CD14-positive monocyte (primary cell): ENCODE results near the gene PRR23E. TPM values are rescaled to one million over a fixed set of nuclear protein-coding genes. Genes with fewer than 3 reads are reported as not detected.

Experiments
- DNase-seq, 3 donors: peaks; one replicate each; pipeline ENCODE4 v3.0.0-alpha.2; 2011 to 2022
- H2AFZ ChIP-seq: 2 replicates; pipeline ENCODE4 v1.6.0; 2012; ENCODE audit warnings: mild to moderate bottlenecking, low read depth, low read length, inconsistent platforms; ENCODE audit not compliant: insufficient read depth, poor library complexity, severe bottlenecking
- H3K27ac ChIP-seq, 2 donors: 1 replicate in 1 of 2; 2 replicates in 1 of 2; pipeline ENCODE4 v1.5.1; 2012 to 2013; ENCODE audit warnings: low read length in 2 of 2, control low read depth in 1 of 2, inconsistent platforms in 1 of 2, low read depth in 1 of 2, mild to moderate bottlenecking in 1 of 2
- H3K27me3 ChIP-seq, 2 donors: one replicate each; pipeline versions ENCODE4 v1.6.0 to v1.6.1; 2011 to 2013; ENCODE audit warnings: low read length in 2 of 2; ENCODE audit not compliant: control insufficient read depth in 2 of 2, insufficient read depth in 2 of 2
- H3K36me3 ChIP-seq, 2 donors: replicated peaks in 1 of 2; 1 replicate in 1 of 2; 2 replicates in 1 of 2; pipeline versions ENCODE4 v1.5.1 to v1.6.1; 2012 to 2013; ENCODE audit warnings: low read length in 2 of 2, control low read depth in 1 of 2, inconsistent platforms in 1 of 2, mild to moderate bottlenecking in 1 of 2; ENCODE audit not compliant: insufficient read depth in 2 of 2, control insufficient read depth in 1 of 2
- H3K4me1 ChIP-seq, 2 donors: 1 replicate in 1 of 2; 2 replicates in 1 of 2; pipeline versions ENCODE4 v1.5.1 to v1.6.1; 2012 to 2013; ENCODE audit warnings: low read length in 2 of 2, control low read depth in 1 of 2, inconsistent platforms in 1 of 2, mild to moderate bottlenecking in 1 of 2, moderate library complexity in 1 of 2; ENCODE audit not compliant: insufficient read depth in 2 of 2, control insufficient read depth in 1 of 2
- H3K4me2 ChIP-seq: replicated peaks from 2 replicates; pipeline ENCODE3; 2012; ENCODE audit warnings: low read length, moderate library complexity, mild to moderate bottlenecking; ENCODE audit not compliant: poor library complexity, severe bottlenecking; ENCODE audit errors: extremely low read depth
- H3K4me3 ChIP-seq, 3 experiments: fragments of 200-600 bp in 1 of 3; sonication (generic) in 1 of 3; replicated peaks in 1 of 3; 1 replicate in 2 of 3; 2 replicates in 1 of 3; pipeline ENCODE4 v1.5.1; 2011 to 2013; ENCODE audit warnings: low read length in 3 of 3, mild to moderate bottlenecking in 3 of 3, control low read depth in 2 of 3, low read depth in 2 of 3, inconsistent platforms in 1 of 3, moderate library complexity in 1 of 3
- H3K79me2 ChIP-seq: 2 replicates; pipeline ENCODE4 v1.6.0; 2012; ENCODE audit warnings: mild to moderate bottlenecking, control low read depth, inconsistent platforms, low read length, moderate library complexity; ENCODE audit not compliant: insufficient read depth
- H3K9ac ChIP-seq: 2 replicates; pipeline ENCODE4 v1.6.0; 2017; ENCODE audit warnings: low read length, mild to moderate bottlenecking; ENCODE audit not compliant: insufficient read depth, poor library complexity, severe bottlenecking
- H3K9me3 ChIP-seq, 2 donors: replicated peaks in 1 of 2; 1 replicate in 1 of 2; 2 replicates in 1 of 2; pipeline versions ENCODE4 v1.5.1 to v1.6.1; 2012 to 2013; ENCODE audit warnings: low read length in 2 of 2, control low read depth in 1 of 2; ENCODE audit not compliant: control insufficient read depth in 1 of 2, insufficient read depth in 1 of 2
- H4K20me1 ChIP-seq: 2 replicates; pipeline ENCODE4 v1.6.0; 2012; ENCODE audit warnings: mild to moderate bottlenecking, low read length, control low read depth, moderate library complexity; ENCODE audit not compliant: insufficient read depth
- H3K27ac Mint-ChIP-seq, 7 donors: one replicate each; pipeline ENCODE4 v1.8.0; 2020; ENCODE audit warnings: mild to moderate bottlenecking in 7 of 7, mixed read lengths in 7 of 7, moderate library complexity in 6 of 7, inconsistent platforms in 2 of 7
- H3K27me3 Mint-ChIP-seq, 3 donors: one replicate each; pipeline ENCODE4 v1.8.0; 2021 to 2022; ENCODE audit warnings: low read depth in 3 of 3, mild to moderate bottlenecking in 3 of 3, mixed read lengths in 3 of 3, moderate library complexity in 3 of 3, inconsistent platforms in 1 of 3
- H3K36me3 Mint-ChIP-seq, 2 donors: one replicate each; pipeline ENCODE4 v1.8.0; 2020; ENCODE audit warnings: mixed read lengths in 2 of 2, inconsistent platforms in 1 of 2, mild to moderate bottlenecking in 1 of 2
- H3K4me1 Mint-ChIP-seq: one replicate; pipeline ENCODE4 v1.8.0; 2020; ENCODE audit warnings: mild to moderate bottlenecking, mixed read lengths
- H3K4me3 Mint-ChIP-seq, 2 donors: one replicate each; pipeline ENCODE4 v1.8.0; 2020; ENCODE audit warnings: mild to moderate bottlenecking in 2 of 2, mixed read lengths in 2 of 2, moderate library complexity in 1 of 2
- H3K9me3 Mint-ChIP-seq, 7 donors: one replicate each; pipeline ENCODE4 v1.8.0; 2020 to 2022; ENCODE audit warnings: mixed read lengths in 7 of 7, mild to moderate bottlenecking in 6 of 7, moderate library complexity in 6 of 7, inconsistent platforms in 2 of 7
- CTCF ChIP-seq: fragments of 200-600 bp; IDR thresholded peaks from one replicate; pipeline ENCODE4 v1.8.0; 2022; ENCODE audit warnings: antibody characterized with exemption, mild to moderate bottlenecking
- WGBS: methylation state at CpG from one replicate; pipeline ENCODE4 v1.1.5; 2013; ENCODE audit warnings: missing lambda C conversion rate; ENCODE audit not compliant: insufficient coverage; 5-methylcytosine and 5-hydroxymethylcytosine counted together
- intact Hi-C, 2 donors: fragments of 100-400 bp; cut with micrococcal nuclease; formaldehyde crosslinking; loops; one replicate each; pipeline versions ENCODE4 v1.15.0 to v1.15.1; 2023
- polyA plus RNA-seq, 3 donors: library from polyadenylated mRNA; depleted of rRNA in 1 of 3; unstranded in 2 of 3; stranded (reverse) in 1 of 3; fragments of 300-500 nt in 2 of 3; fragments of >200 nt in 1 of 3; fragmentation: Illumina TruSeq in 2 of 3; gene quantifications; 1 replicate in 2 of 3; 2 replicates in 1 of 3; pipeline ENCODE4 v1.2.3, GENCODE V29; 2012 to 2021

Gene PRR23E
- polyA plus RNA-seq, 3 donors = not detected

- Mint-ChIP-seq H3K36me3 (no peaks in the 10 kb centered on the region), H3K27ac (no peak overlapping the region), H3K9me3 (peaks cover 0 to 4% (median 0%) of the 10 kb centered on the region in 7 donors), H3K27me3 (peaks cover 8 to 13% (median 13%) of the 10 kb centered on the region in 3 donors), H3K4me3 (no peak overlapping the region), H3K4me1 (no peaks in the 10 kb centered on the region)
- peaks cover 0 to 7% of the 10 kb centered on the region in 2 donors for H3K27me3 ChIP-seq
- TF ChIP-seq CTCF = no peak
- H3K27ac ChIP-seq = no peak overlapping the region
- no peaks in the 10 kb centered on the region for H3K9me3 ChIP-seq
- no peak for DNase-seq
- intact Hi-C loops = no loop called here
- no peak overlapping the region for H3K9ac ChIP-seq
- no peak overlapping the region for H3K4me2 ChIP-seq
- H3K4me1 ChIP-seq = no peaks in the 10 kb centered on the region
- H3K4me3 ChIP-seq = no peak overlapping the region
- H2AFZ ChIP-seq = no peak overlapping the region
- no peaks in the 10 kb centered on the region for H3K79me2 ChIP-seq
- H4K20me1 ChIP-seq = no peaks in the 10 kb centered on the region
- H3K36me3 ChIP-seq = no peaks in the 10 kb centered on the region
- WGBS = 77% methylated on average over 2 of the region's 9 CpGs
Measured at GRCh38 chr3:127167315-127168043, 25.5 kb upstream of the PRR23E start.

- intact Hi-C loops = no loop called here
- H3K27me3 ChIP-seq = peaks cover 0 to 7% of the 10 kb centered on the region in 2 donors
- Mint-ChIP-seq H3K27ac (no peak overlapping the region), H3K27me3 (peaks cover 10 to 19% (median 15%) of the 10 kb centered on the region in 3 donors), H3K4me3 (no peak overlapping the region), H3K4me1 (peaks cover 6% of the 10 kb centered on the region), H3K9me3 (peaks cover 0 to 4% (median 0%) of the 10 kb centered on the region in 7 donors), H3K36me3 (no peaks in the 10 kb centered on the region)
- H3K4me3 ChIP-seq = no peak overlapping the region
- H3K9me3 ChIP-seq = no peaks in the 10 kb centered on the region
- no peak overlapping the region for H3K9ac ChIP-seq
- H2AFZ ChIP-seq = no peak overlapping the region
- 90% methylated on average over 4 of the region's 6 CpGs for WGBS
- H3K79me2 ChIP-seq = no peaks in the 10 kb centered on the region
- H3K27ac ChIP-seq = no peak overlapping the region
- no peak for TF ChIP-seq CTCF
- DNase-seq = no peak
- H3K4me1 ChIP-seq = no peaks in the 10 kb centered on the region
- no peaks in the 10 kb centered on the region for H4K20me1 ChIP-seq
- no peaks in the 10 kb centered on the region for H3K36me3 ChIP-seq
- H3K4me2 ChIP-seq = no peak overlapping the region
Measured at GRCh38 chr3:127168271-127168670, 24.7 kb upstream of the PRR23E start.
